Suprapubic skin (tissue), 4 donors: Measurements from ENCODE around the gene PHPT1. TPM values are rescaled to one million over a fixed set of nuclear protein-coding genes. Genes with fewer than 3 reads are reported as not detected.
A peak's percentile ranks its signal among the peaks of the same experiment; 100 is the strongest.

Experiments used
- DNase-seq, 2 donors: peaks; one replicate each; pipeline ENCODE4 v3.0.0-alpha.2; 2019; ENCODE audit warnings: low spot score in 2 of 2
- H3K27ac ChIP-seq: fragments of 200-600 bp; sonication (generic); one replicate; pipeline ENCODE4 v1.5.1; 2019
- H3K27me3 ChIP-seq: fragments of 200-600 bp; sonication (generic); one replicate; pipeline ENCODE4 v1.5.1; 2019
- H3K36me3 ChIP-seq: fragments of 200-600 bp; sonication (generic); one replicate; pipeline ENCODE4 v1.5.1; 2019
- H3K4me1 ChIP-seq: fragments of 200-600 bp; sonication (generic); one replicate; pipeline ENCODE4 v1.5.1; 2019
- H3K4me3 ChIP-seq: fragments of 200-600 bp; sonication (generic); one replicate; pipeline ENCODE4 v1.5.1; 2019; ENCODE audit warnings: mild to moderate bottlenecking
- H3K9me3 ChIP-seq: fragments of 200-600 bp; sonication (generic); one replicate; pipeline ENCODE4 v1.5.1; 2019
- EP300 ChIP-seq: sonication (generic); formaldehyde crosslinking; IDR thresholded peaks from one replicate; pipeline ENCODE4 v1.6.1; 2017; ENCODE audit warnings: antibody characterized with exemption
- POLR2A ChIP-seq, 2 donors: fragments of 450-650 bp; IDR thresholded peaks; one replicate each; pipeline ENCODE4 v1.6.1; 2017; ENCODE audit warnings: antibody characterized with exemption in 2 of 2, mild to moderate bottlenecking in 2 of 2, moderate library complexity in 2 of 2
- POLR2AphosphoS5 ChIP-seq, 3 donors: sonication (generic); formaldehyde crosslinking; IDR thresholded peaks; one replicate each; pipeline ENCODE4 v1.6.1; 2017; ENCODE audit warnings: antibody characterized with exemption in 3 of 3
- WGBS: methylation state at CpG from one replicate; pipeline ENCODE4 v1.1.5; 2018; 5-methylcytosine and 5-hydroxymethylcytosine counted together
- total RNA-seq, 4 donors: library from RNA; depleted of rRNA; stranded (reverse); fragments of >200 nt; gene quantifications; one replicate each; pipeline ENCODE4 v1.1.0, GENCODE V29; 2016
- TF ChIP-seq, protein P1 (sequence below), 2 donors: fragments of 200-600 bp in 1 of 2; fragments of 450-650 bp in 1 of 2; sonication (generic) in 1 of 2; IDR thresholded peaks; one replicate each; pipeline ENCODE4 v1.5.1; 2016 to 2019; ENCODE audit warnings: antibody characterized with exemption in 2 of 2, mild to moderate bottlenecking in 1 of 2, moderate library complexity in 1 of 2

PHPT1 gene
- total RNA-seq, 4 donors from 2014 or later: 41.9 to 64.2 (median 46.6) TPM

DNA sequence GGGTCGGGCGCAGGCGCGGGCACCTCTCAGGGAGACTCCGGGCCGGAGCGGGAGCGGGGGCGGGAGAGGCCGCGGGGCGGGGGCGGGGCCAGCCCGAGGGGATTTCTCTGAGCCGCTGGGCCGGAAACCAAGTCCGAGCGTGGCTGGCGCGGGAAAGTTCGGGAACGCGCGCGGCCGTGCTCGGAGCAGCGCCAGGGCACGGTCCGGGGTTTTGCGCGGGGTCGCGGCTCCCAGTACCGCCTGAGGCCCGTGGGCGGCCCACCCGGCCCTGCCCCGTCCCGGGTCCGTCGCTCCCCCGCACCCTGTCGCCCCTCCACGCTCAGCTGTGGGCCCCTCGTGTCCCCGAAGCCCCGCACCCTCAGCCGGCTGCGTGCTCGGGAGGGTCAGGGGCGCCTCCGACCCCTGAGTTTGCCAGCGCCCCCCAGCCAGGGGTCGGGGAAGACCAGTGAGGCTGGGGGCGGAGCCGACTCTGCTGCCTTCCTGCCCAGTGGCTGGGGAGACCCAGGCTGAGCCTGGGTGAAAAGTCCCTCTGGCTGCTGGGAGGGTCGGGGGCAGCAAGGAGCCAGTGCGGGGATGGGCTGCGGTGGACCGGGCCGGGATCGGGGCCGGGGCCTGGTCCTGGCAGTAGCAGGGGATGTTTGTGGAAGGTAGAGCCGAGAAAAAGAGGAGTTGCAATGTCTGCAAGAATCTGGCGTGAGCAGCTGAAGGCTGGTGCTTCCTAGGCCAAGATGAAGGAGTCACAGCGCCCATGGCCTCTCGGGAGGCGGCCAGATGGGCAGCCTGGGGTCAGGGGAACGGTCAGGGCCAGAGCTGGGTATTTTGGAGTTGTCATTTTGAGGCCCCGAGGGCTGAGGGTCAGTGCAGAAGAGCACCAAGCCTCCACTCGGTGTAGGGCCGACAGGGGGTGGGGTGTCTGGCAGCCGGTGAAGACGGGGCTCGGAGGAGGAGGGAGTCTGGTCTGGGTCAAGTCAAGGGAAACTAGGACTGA is 37.7 kb downstream of the PHPT1 start:
- peaks cover 37% of the 10 kb centered on the region for H3K4me1 ChIP-seq
- 9% methylated on average over 14 of the region's 76 CpGs for WGBS
- H3K9me3 ChIP-seq: no peaks in the 10 kb centered on the region
- H3K4me3 ChIP-seq: peak overlapping the region; percentile 98
- TF ChIP-seq POLR2AphosphoS5 (IDR thresholded peaks at IDR 0.05) (no peak), EP300 (no peak), POLR2A (IDR thresholded peaks at IDR 0.05) (no peak)
- TF ChIP-seq, protein P1, sequence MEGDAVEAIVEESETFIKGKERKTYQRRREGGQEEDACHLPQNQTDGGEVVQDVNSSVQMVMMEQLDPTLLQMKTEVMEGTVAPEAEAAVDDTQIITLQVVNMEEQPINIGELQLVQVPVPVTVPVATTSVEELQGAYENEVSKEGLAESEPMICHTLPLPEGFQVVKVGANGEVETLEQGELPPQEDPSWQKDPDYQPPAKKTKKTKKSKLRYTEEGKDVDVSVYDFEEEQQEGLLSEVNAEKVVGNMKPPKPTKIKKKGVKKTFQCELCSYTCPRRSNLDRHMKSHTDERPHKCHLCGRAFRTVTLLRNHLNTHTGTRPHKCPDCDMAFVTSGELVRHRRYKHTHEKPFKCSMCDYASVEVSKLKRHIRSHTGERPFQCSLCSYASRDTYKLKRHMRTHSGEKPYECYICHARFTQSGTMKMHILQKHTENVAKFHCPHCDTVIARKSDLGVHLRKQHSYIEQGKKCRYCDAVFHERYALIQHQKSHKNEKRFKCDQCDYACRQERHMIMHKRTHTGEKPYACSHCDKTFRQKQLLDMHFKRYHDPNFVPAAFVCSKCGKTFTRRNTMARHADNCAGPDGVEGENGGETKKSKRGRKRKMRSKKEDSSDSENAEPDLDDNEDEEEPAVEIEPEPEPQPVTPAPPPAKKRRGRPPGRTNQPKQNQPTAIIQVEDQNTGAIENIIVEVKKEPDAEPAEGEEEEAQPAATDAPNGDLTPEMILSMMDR (IDR thresholded peaks at IDR 0.05): no peak
- DNase-seq: no peak
- peak overlapping the region; percentile 85 for H3K27ac ChIP-seq
- no peaks in the 10 kb centered on the region for H3K36me3 ChIP-seq
- no peaks in the 10 kb centered on the region for H3K27me3 ChIP-seq

DNA sequence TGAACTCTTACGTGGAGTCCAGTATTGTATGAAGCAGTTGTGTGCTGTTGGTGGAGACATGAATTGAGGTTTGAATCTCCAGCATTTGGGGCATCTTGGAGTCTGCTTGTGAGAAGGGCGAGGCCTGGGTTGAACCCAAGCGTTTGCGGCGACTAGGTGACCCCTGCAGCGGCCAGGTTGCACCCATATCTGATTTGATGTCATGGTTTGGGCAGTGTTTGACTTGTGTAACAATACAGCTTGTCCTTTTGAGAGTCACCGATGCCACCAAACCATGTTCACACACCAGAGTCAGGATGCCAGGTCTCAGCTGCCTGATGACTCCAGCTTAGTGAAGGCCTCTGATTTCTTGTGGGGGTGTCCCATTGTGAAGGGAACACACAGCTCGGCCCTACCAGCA is 39.2 kb downstream of the PHPT1 start:
- 44% methylated on average over 2 of the region's 8 CpGs for WGBS

GRCh38 chr9:136889858-136890257 is 40.6 kb downstream of the PHPT1 start:
- no peaks in the 10 kb centered on the region for H3K36me3 ChIP-seq
- H3K4me1 ChIP-seq: peaks cover 22% of the 10 kb centered on the region
- no peaks in the 10 kb centered on the region for H3K9me3 ChIP-seq
- H3K4me3 ChIP-seq: no peak overlapping the region
- no peak for DNase-seq
- H3K27ac ChIP-seq: no peak overlapping the region
- TF ChIP-seq POLR2AphosphoS5 (IDR thresholded peaks at IDR 0.05): no peak
- no peak for TF ChIP-seq POLR2A (IDR thresholded peaks at IDR 0.05)
- TF ChIP-seq, protein P1 (IDR thresholded peaks at IDR 0.05): no peak
- no peak for TF ChIP-seq EP300
- WGBS: 95% methylated on average over 42 of the region's 42 CpGs
- H3K27me3 ChIP-seq: no peaks in the 10 kb centered on the region

More for the DNA sequence above, 39.2 kb downstream of the PHPT1 start:
- Histone ChIP-seq H3K27me3 (no peaks in the 10 kb centered on the region), H3K27ac (no peak overlapping the region), H3K36me3 (no peaks in the 10 kb centered on the region), H3K9me3 (no peaks in the 10 kb centered on the region), H3K4me1 (peaks cover 23% of the 10 kb centered on the region), H3K4me3 (no peak overlapping the region)
- no peak for DNase-seq
- TF ChIP-seq POLR2A (IDR thresholded peaks at IDR 0.05) (no peak), POLR2AphosphoS5 (IDR thresholded peaks at IDR 0.05) (no peak), EP300 (no peak)
- TF ChIP-seq, protein P1 (IDR thresholded peaks at IDR 0.05): no peak

DNA sequence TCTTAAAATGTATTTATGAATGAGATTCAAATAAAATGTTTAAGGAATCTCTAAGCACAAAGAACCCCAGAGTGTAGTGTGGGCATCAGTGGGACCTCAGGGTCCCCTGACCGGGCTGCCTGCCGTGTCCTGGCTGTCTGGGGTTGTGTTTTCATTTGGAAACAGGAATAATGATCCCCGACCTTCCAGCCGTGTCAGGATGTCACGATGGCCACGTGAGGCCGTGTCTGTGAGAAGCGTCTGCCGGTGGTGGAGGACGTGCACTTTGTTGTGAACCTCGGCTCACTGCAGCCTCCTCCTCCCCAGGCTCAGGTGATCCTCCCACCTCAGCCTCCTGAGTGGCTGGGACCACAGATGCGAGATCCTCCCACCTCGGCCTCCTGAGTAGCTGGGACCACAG is 41.5 kb downstream of the PHPT1 start:
- no peaks in the 10 kb centered on the region for H3K9me3 ChIP-seq
- H3K4me3 ChIP-seq: no peak overlapping the region
- no peaks in the 10 kb centered on the region for H3K27me3 ChIP-seq
- WGBS: 83% methylated on average over 13 of the region's 13 CpGs
- H3K4me1 ChIP-seq: peaks cover 14% of the 10 kb centered on the region
- TF ChIP-seq, protein P1 (IDR thresholded peaks at IDR 0.05): no peak
- TF ChIP-seq POLR2A (IDR thresholded peaks at IDR 0.05) (no peak), EP300 (no peak), POLR2AphosphoS5 (IDR thresholded peaks at IDR 0.05) (no peak)
- no peaks in the 10 kb centered on the region for H3K36me3 ChIP-seq
- DNase-seq: no peak
- H3K27ac ChIP-seq: no peak overlapping the region

DNA sequence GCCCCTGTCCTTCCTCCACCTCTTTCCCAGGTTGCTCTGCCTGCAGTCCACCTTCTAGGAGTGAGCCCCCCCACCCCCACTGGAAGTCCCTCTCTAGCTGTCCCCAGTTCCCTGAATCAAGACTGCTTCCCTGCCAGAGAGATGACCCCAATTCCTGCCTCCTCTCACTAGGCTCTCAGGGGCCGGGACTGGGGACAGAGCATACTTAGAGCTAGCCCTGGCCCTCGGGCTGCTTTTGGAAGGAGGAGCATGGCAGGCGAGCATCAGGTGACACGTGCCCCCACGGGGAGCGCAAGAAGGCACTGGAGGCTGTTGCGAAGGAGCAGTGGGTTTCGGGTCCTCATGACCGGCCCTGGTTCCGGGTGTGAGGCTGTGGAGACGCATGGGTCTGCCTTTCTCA is 46.8 kb downstream of the PHPT1 start:
- Histone ChIP-seq H3K27ac (no peak overlapping the region), H3K9me3 (no peaks in the 10 kb centered on the region), H3K27me3 (no peaks in the 10 kb centered on the region), H3K36me3 (peaks cover 22% of the 10 kb centered on the region), H3K4me3 (no peak overlapping the region), H3K4me1 (peaks cover 27% of the 10 kb centered on the region)
- 81% methylated on average over 11 of the region's 11 CpGs for WGBS
- no peak for TF ChIP-seq POLR2AphosphoS5 (IDR thresholded peaks at IDR 0.05)
- TF ChIP-seq EP300: no peak
- TF ChIP-seq POLR2A (IDR thresholded peaks at IDR 0.05): no peak
- TF ChIP-seq, protein P1 (IDR thresholded peaks at IDR 0.05): no peak
- DNase-seq: no peak
